ENCODE data around the gene SPEF1.

The SPEF1 gene

DNA sequence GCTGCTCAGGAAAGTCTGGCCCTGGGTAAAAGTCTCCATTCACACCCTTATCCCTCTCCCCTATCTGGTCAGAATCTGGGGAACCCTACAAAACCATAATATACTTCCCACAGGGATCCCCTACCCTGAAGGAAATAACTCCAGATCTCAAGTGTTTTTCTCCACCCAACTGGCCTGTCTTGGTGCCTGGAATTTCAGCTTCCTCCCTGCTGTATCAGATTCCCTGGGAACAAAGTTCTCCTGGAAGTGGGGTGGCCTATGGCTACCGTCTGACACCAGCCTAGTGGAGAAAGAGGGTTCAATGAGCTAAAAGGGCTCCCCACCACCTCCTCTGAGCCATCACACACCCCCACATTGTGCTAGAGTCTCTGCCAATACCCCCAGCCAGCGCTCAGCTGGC, 33.8 kb downstream of the SPEF1 start:
- Histone ChIP-seq H3K9me2 (replicated peaks; ENCODE audit: control insufficient read depth, low read length) (no peaks in the 10 kb centered on the region), H3K36me3 (ENCODE audit: control insufficient read depth, low read length) (peaks cover 5% of the 10 kb centered on the region; the same call in 1 of the 2 replicates), H3K9me3 (ENCODE audit: control insufficient read depth, insufficient read depth, low read length) (no peaks in the 10 kb centered on the region), H3K27ac (ENCODE audit: low read depth, low read length) (no peak overlapping the region), H3K4me1 (ENCODE audit: control insufficient read depth, low read length) (no peaks in the 10 kb centered on the region), H3K4me2 (ENCODE audit: low read length) (no peak overlapping the region), H3K27me3 (ENCODE audit: control insufficient read depth, low read length) (peaks cover 7% of the 10 kb centered on the region; the same call in 1 of the 2 replicates), H3F3A (ENCODE audit: control insufficient read depth, insufficient read depth) (no peaks in the 10 kb centered on the region; the same call in 1 of the 2 replicates), H3K4me3 (ENCODE audit: low read length) (no peak overlapping the region), H4K20me1 (ENCODE audit: control insufficient read depth, insufficient read depth, low read depth, low read length) (no peaks in the 10 kb centered on the region), H3K79me2 (ENCODE audit: control insufficient read depth, low read length) (no peaks in the 10 kb centered on the region)
- TF ChIP-seq CTCF (IDR thresholded peaks at IDR 0.05; ENCODE audit: low read depth, low read length, poor library complexity, severe bottlenecking): no peak

GRCh38 chr20:3745686-3746173, 35.5 kb downstream of the SPEF1 start:
- no peaks in the 10 kb centered on the region for H3K9me2 ChIP-seq (replicated peaks; ENCODE audit: control insufficient read depth, low read length)
- no peak overlapping the region for H3K27ac ChIP-seq (ENCODE audit: low read depth, low read length)
- H3K79me2 ChIP-seq (ENCODE audit: control insufficient read depth, low read length): no peaks in the 10 kb centered on the region
- no peaks in the 10 kb centered on the region; the same call in 1 of the 2 replicates for H3F3A ChIP-seq (ENCODE audit: control insufficient read depth, insufficient read depth)
- H3K4me3 ChIP-seq (ENCODE audit: low read length): no peak overlapping the region
- H3K9me3 ChIP-seq (ENCODE audit: control insufficient read depth, insufficient read depth, low read length): no peaks in the 10 kb centered on the region
- no peak overlapping the region; the same call in 1 of the 2 replicates for H3K4me2 ChIP-seq (ENCODE audit: low read length)
- no peak for TF ChIP-seq CTCF (IDR thresholded peaks at IDR 0.05; ENCODE audit: low read depth, low read length, poor library complexity, severe bottlenecking)
- TF ChIP-seq EZH2phosphoT487 (IDR thresholded peaks at IDR 0.05; ENCODE audit: borderline replicate concordance, low read length): no peak
- peaks cover 7% of the 10 kb centered on the region; the same call in 1 of the 2 replicates for H3K27me3 ChIP-seq (ENCODE audit: control insufficient read depth, low read length)
- peaks cover under 1% of the 10 kb centered on the region; the same call in 1 of the 2 replicates for H3K36me3 ChIP-seq (ENCODE audit: control insufficient read depth, low read length)
- H3K4me1 ChIP-seq (ENCODE audit: control insufficient read depth, low read length): no peaks in the 10 kb centered on the region
- H4K20me1 ChIP-seq (ENCODE audit: control insufficient read depth, insufficient read depth, low read depth, low read length): no peaks in the 10 kb centered on the region

- H3K79me2 ChIP-seq (ENCODE audit: control insufficient read depth, low read length): no peaks in the 10 kb centered on the region
- H3K4me1 ChIP-seq (ENCODE audit: control insufficient read depth, low read length): no peaks in the 10 kb centered on the region
- H3K9me3 ChIP-seq (ENCODE audit: control insufficient read depth, insufficient read depth, low read length): no peaks in the 10 kb centered on the region
- H3K4me2 ChIP-seq (ENCODE audit: low read length): peak overlapping the region; percentile 15; the same call in 1 of the 2 replicates
- no peaks in the 10 kb centered on the region for H3K9me2 ChIP-seq (replicated peaks; ENCODE audit: control insufficient read depth, low read length)
- no peak overlapping the region for H3K4me3 ChIP-seq (ENCODE audit: low read length)
- H3K27ac ChIP-seq (ENCODE audit: low read depth, low read length): no peak overlapping the region
- H3K27me3 ChIP-seq (ENCODE audit: control insufficient read depth, low read length): peaks cover 7% of the 10 kb centered on the region; the same call in 1 of the 2 replicates
- H3F3A ChIP-seq (ENCODE audit: control insufficient read depth, insufficient read depth): no peaks in the 10 kb centered on the region; the same call in 1 of the 2 replicates
- H4K20me1 ChIP-seq (ENCODE audit: control insufficient read depth, insufficient read depth, low read depth, low read length): no peaks in the 10 kb centered on the region
- no peaks in the 10 kb centered on the region for H3K36me3 ChIP-seq (ENCODE audit: control insufficient read depth, low read length)
- TF ChIP-seq EZH2phosphoT487 (IDR thresholded peaks at IDR 0.05; ENCODE audit: borderline replicate concordance, low read length): no peak
- no peak for TF ChIP-seq CTCF (IDR thresholded peaks at IDR 0.05; ENCODE audit: low read depth, low read length, poor library complexity, severe bottlenecking)
Observed at GRCh38 chr20:3744806-3745685, 36.2 kb downstream of the SPEF1 start.

All from DOHH2 (cell line).